GM12864 (cell line): ENCODE measurements around the gene ICAM2.

Experiments used
- DNase-seq: peaks from one replicate; pipeline ENCODE4 v3.0.0-alpha.2; 2011; ENCODE audit warnings: low read depth
- H3K4me3 ChIP-seq: 2 replicates; pipeline ENCODE4 v1.5.1; 2011; ENCODE audit warnings: mild to moderate bottlenecking, low read depth, low read length, control low read depth
- TF ChIP-seq, protein P1 (sequence below): IDR thresholded peaks from 2 replicates; pipeline ENCODE4 v1.5.1; 2011; ENCODE audit warnings: low read depth, mild to moderate bottlenecking, moderate library complexity, low read length, control low read depth, inconsistent platforms; ENCODE audit errors: missing control alignments

The ICAM2 gene

DNA sequence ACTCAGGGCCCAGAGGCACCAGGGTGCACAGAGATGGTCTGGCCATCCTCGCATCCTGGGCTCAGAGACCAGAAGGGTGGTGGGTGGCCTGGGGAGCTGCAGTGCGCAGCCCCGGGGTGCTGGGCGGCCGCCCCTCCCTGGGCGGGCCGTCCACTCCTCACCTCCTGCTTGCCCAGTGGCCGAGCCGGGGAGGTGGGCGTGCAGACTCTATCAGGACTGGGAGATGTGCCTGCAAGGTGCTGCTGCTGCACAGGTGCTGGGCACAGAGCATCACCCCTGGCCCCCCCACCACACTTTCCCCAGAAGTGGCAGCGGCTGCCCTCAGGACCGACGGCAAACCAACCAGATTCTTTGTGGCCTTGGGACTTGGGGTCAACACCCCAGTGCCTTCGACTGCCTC is 47.6 kb downstream of the ICAM2 start, which contains the start of gene SCN4A:
SCN4A (minus strand) TSS at position 123 of the 400 bp plus-strand sequence; CDS start at position 46, 77 bp downstream.
- H3K4me3 ChIP-seq, result no peak within 1 kb of the TSS
- TF ChIP-seq, protein P1, sequence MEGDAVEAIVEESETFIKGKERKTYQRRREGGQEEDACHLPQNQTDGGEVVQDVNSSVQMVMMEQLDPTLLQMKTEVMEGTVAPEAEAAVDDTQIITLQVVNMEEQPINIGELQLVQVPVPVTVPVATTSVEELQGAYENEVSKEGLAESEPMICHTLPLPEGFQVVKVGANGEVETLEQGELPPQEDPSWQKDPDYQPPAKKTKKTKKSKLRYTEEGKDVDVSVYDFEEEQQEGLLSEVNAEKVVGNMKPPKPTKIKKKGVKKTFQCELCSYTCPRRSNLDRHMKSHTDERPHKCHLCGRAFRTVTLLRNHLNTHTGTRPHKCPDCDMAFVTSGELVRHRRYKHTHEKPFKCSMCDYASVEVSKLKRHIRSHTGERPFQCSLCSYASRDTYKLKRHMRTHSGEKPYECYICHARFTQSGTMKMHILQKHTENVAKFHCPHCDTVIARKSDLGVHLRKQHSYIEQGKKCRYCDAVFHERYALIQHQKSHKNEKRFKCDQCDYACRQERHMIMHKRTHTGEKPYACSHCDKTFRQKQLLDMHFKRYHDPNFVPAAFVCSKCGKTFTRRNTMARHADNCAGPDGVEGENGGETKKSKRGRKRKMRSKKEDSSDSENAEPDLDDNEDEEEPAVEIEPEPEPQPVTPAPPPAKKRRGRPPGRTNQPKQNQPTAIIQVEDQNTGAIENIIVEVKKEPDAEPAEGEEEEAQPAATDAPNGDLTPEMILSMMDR, result no peak
- no peak for DNase-seq

DNA sequence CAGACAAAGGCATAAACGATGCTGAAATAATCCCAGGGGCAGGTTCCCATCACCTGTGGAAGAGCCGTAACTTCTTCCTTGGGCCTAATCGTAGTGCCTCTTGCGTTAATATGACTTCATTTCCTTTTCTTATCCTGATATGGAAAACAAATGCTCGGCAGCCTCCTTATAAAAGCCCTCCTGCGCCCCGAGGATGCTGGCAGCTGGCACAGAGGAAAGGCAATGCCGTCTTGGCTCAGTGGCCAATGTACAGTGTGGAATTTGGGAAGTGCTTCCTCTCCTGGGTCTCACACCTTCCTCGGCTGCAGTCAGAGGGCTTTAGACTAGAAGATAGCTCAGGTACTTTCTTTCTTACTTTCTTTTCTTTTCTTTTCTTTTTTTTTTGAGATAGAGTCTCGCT is 51.2 kb downstream of the ICAM2 start:
- no peak for DNase-seq
- no peak overlapping the region for H3K4me3 ChIP-seq
- TF ChIP-seq, protein P1, result no peak

DNA sequence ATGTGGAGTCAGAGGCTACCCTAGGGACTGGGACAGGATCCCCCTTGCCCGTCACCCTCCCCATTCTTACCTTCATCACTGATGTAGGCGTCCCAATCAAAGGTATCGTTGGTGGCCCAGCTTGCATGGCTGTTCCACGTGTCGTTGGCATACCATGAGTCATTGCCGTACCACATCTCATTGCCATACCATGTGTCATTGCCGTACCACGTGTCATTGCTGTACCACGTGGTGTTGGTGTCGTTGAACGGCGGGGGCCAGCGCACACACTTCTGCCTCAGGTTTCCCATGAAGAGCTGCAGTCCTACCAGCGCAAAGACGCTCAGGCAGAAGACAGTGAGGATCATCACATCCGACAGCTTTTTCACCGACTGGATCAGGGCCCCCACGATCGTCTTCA is 52.5 kb downstream of the ICAM2 start:
- TF ChIP-seq, protein P1, result no peak
- no peak for DNase-seq
- no peak overlapping the region for H3K4me3 ChIP-seq

DNA sequence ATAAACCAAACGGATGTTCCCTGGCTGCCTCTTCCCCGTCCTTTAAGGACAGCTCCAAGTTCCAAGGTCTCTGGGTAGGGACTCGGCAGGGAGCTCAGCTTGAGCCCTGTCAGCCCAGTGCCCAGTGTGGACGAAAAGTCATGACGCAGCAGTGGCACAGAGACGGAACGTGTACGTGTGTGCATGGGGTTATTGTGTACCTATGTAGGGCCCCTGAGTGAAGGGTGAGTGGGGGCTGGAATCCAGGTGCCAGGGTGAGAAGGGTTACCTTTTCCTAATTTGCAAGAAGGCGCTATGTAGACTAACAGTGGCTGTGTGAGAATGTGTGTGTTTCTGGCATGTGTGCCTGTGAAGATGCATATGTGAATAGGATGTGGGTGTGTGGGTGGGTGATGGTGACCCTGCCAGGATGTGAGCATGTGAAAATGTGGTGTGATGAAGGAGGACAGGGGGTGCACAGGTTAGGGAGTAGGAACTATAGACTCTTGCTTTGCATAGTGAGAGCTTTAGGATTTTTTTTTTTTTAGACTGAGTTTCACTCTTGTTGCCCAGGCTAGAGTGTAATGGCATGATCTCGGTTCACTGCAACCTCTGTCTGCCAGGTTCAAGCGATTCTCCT is 53.7 kb downstream of the ICAM2 start:
- TF ChIP-seq, protein P1, result no peak
- no peak overlapping the region for H3K4me3 ChIP-seq
- no peak for DNase-seq

DNA sequence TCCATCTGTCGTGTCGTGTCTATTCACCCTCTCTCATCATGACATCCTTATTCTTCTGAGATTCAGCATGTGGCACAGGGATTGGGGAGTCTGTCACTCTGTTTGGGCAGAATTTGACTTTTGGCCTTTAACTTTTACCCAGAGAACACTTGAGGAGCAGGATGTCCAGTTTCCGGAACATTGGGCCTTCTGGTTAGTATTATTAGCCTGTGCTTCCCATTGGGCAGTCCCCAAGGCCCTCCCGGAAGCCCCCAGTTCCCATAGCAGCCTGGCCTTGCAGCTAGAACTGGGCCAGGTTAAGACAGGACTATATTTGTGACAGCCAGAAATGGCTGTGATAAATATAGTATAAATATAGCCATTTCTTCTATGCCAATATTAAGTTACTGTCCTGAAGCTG is 57.3 kb downstream of the ICAM2 start:
- DNase-seq, result no peak
- TF ChIP-seq, protein P1, result no peak
- no peak overlapping the region for H3K4me3 ChIP-seq

GRCh38 chr17:63962298-63962744 is 58.1 kb downstream of the ICAM2 start:
- TF ChIP-seq, protein P1, result no peak
- DNase-seq, result no peak
- no peak overlapping the region for H3K4me3 ChIP-seq
